Measurements from ENCODE around the gene STK32C.
"Not testable (repeated sequence)": the region's sequence is repeated elsewhere in the genome, so short reads cannot be mapped to it uniquely, and the experiment has no call there.

STK32C gene

DNA sequence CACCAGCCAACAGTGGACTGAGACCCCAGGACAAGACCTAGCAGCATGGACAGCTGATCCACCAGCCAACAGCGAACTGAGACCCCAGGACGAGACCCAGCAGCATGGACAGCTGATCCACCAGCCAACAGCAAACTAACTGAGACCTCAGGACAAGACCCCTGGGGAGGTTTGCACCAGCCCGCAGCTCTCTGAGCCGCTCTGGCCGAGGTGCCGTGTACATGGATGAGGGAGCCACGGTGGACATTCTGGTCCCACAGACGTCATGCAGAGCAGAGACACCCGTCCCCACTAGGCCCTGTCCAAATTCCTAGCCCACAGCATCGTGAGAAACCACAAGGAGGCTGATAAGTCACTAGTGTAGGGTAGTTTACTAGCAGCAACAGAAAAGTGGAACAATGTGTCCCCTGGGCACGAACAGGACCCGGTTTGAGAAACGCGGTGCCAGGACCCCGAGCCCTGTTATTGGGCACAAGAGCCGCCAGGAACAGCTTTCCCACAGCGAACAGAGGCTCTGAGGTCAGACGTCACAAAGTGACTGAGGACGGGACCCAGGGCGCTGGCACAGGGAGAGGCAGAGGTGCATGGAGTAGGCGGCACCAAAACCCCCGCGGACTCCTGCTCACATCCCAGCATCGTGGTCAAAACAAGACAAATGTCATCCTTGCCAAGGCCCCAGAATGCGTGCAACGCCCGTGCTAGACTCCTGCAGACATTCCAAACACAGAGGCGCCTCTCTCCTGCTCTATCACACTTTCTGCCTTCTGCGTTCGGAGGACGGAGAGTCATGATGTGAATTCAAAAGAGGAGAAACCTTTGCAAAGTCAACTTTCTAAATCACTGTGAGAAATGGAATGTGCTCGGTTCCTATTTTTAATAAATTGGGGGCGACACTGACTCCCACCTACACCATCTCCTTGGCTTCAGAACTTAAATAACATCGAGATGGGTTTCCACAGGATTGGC lies 8.1 kb downstream of the STK32C start:
- DNase-seq = no peak

DNA sequence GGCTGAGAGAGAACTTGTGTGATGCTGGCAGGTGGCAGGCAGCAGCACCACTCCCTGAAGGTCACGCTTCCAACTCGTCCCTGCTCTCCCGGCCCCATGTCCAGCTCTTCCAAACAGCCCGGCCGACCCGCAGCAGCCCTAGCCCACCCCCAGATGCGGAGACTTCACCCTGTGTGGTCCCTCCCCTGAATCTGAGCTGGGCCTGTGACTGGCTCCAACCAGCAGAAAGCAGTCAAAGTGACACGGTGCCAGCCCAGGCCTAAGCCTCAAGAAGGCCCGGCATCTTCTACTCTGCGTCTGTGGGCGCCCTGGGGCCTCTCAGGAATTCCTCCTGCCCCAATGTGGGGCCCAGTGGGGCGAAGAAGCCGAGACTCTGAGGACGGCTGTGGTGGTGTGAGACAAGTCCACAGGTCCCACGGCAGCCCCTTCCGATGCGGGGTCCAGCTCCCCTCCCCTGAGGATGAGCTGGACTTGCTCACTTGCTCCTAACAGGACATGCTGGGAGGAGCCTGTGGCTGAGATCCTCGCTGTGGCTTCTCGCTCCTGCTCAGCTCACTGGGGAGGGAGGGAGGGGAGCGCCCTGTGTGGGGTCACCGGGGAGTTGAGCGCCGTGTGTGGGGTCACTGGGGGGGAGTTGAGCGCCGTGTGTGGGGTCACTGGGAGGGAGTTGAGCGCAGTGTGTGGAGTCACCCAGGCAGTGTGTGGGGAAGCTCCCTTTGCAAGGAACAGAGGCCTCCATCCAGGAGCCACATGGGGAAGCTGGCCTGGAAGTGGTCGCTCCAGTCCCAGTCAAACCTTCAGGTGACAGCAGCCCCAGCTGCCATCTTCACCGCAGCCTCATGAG lies 9.5 kb downstream of the STK32C start:
- no peak for DNase-seq

DNA sequence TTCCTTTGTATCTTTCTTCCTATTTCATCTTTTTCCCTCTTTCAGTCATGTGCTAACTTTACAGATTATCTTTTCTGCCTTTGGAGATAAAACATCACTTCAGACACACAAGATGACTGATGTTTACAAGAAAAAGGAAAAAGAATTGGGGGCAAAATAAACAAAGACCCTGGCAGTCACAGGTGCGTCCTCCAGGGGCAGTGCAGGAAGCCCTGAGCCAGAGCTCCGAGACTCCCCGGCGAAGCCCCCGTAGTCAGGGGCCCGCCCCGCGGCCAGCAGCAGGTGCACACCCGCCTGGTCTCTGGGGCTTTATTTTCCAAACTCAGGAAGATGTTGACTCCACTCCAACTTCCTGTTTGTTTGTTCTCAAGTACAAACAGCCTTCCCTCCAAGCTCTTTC lies 10.2 kb downstream of the STK32C start:
- DNase-seq = no peak

DNA sequence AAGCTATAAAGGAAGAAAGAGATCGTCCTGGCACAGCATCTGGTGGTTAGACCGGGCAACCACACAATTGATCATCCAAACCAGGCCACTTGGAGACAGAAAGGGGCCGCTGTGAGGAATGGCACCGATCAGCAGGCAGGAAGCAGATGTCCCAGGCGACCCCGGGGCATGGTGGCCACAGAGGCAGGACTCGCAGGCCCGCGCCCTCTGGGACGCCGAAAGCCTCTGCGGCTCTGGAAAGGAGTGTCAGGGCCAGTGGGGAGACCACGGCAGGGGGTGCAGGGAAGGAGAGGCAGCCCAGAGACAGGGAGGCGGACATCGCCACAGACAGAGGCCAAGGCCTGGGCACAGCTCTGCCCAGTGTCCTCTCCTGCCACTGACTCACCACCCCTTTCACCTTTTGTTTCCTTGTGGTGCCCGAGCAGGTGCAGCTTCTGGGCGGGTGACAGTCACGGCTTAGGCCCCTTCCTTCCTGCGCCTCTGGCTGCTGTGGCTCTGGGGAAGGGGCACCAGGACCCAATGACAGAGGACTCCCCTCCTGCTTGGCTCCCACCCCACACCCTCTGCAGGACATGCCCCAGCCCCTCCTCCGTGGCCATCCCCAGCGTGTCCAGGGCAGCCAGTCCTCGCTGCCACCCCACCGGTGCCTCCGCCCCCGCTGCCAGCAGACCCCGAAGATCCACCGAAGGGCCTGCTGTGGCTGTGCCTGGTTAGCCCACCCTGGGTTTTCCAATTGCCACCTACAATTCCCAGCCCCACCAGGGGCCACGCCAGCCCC lies 10.9 kb downstream of the STK32C start:
- DNase-seq = no peak

DNA sequence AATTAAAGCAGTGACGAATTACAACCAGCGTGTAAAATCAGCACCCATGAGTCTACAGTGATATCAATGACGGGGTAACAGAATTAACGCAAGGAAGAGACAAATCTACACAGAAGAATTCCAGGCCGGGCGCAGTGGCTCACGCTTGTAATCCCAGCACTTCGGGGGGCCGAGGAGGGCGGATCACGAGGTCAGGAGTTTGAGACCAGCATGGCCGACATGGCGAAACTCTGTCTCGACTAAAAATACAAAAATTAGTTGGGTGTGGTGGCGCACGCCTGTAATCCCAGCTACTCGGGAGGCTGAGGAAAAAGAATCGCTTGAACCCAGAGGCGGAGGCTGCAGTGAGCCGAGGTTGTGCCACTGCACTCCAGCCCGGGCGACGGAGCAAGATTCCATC lies 12.3 kb downstream of the STK32C start:
- DNase-seq = not testable (repeated sequence)

DNA sequence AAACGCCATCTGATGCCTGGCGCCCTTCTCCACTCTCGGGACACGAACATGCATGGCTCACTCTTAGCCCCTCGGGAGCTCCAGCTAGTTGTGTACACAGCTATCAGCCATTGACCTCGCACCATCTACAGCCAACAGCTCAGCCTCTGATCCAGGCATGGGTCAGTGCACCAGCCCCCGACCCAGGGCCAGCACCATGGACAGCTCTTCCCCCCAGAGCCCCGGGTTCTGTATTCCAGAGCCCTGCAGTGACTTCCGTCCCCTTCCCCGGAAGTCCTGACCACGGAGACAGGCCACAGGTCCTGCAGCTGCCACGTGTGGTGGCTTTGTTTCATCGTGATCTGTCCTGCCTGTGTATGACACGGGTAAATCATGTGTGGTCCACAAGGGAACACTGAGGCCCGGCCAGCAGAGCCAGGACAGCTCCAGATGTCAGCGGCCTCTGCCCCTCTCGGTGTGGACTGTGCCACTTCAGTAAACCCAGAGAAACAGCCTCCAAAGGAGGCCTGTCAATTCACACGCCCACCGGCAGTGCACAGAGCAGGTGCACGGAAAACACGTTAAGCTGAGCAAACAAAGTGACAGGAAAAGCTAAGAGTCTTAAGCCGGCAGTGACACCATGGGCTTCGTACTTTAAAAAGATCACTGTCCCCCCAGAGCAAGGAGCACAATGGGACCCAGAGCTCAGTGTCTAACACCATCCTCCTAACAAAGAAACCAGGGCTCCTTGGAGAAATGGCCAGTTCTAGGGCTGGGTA lies 13.0 kb downstream of the STK32C start:
- no peak for DNase-seq

DNA sequence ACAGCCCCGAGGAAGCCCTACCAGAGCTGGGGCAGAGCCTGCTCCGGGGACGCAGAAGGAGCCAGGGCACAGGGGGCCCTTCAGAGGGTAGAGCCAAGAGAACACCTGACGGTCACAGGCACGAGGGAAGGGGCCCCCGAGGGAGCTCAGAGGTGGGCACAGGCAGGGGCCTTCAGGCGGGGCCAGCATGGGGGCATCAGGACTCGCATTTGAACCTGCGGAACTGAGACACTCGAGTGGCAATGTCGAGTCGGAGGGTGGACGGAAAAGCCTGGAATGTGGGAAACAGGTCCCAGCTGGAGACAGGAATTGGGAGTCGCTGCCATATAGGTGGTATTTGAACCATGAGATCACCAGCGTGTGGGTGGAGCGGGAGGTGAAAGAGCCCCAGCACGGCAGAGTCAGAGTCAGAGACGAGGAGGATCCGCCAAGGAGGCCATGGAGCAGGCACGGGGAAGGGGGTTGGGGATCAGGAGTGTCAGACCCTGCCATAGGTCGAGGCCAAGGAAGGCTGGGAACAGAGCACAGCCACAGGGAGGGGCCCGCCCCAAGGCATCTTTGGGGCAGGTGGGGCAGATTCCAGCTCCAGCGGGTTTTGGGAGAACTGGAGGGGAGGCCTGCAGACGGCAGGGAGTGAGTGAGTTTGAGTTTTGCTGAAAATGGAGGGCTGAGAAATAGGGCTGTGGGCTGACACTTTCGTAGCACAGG lies 13.8 kb downstream of the STK32C start:
- DNase-seq = no peak

DNA sequence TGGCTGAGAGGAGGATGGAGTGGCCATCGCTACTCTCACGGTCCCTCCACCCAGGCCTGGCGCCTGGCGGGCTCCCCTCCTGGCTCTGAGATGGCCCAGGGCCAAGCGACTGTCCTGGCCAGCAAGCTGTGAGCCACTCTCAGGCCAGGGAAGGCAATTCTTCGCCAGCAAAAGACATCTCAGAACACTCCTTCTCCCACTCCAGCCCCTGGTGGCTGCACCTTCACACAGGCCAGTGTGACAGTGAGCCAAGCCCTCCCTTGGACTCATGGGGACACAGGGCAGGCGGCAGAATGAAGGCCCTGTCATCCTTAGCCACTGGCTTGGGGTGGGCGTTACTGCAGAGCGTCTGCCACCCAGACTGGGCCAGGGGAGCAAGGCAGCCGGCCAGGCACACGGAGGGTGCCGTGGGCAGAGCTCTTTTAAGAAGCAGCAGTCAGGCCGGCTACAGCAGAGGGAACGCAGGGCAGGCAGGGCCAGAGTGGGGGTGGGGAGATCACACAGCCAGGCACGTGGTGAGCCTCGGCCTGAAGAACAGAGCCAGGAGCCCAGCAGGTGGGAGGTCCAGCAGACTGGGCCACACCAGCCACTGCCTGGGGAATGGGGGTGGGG lies 14.4 kb downstream of the STK32C start:
- no peak for DNase-seq

DNA sequence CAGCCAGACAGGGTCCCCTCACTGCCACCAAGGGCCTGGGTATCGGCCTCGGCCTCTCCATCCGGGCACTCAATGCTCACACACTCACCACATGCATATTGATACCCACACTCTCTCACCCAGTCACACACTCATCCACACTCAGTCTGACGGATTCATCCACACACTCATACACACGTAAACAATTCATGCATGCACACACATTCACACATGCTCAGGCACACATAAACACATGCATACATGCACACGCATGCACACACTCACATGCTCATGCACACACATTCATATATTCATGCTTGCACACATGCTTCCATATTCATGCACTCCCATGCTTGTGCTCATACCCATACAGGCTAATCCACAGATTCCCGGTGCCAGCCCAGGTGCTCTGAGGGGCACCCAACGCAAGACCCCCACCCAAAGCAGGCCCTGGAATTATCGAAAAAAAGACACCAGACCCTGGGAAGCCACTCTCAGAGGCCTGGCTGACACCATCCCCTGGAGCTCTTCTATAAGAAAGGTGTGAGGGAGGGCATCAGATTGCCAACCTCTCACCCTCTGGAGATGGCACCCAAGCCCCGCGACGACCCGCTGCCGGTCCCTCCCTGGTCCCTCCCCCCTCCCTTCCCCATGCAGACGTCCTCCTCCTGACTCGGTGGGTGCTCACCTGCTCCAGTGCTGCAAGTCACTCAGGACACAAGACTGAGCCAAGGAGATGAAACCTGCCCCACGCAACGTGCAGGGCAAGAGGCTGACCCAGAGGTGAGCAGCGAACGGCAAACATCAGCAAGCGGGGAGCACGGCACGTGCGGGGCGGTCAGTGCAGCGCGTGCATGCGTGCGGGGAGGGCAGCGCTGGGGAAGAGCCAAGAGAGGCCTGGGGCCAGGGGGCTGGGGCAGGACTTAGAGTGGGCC lies 15.2 kb downstream of the STK32C start:
- no peak for DNase-seq

DNA sequence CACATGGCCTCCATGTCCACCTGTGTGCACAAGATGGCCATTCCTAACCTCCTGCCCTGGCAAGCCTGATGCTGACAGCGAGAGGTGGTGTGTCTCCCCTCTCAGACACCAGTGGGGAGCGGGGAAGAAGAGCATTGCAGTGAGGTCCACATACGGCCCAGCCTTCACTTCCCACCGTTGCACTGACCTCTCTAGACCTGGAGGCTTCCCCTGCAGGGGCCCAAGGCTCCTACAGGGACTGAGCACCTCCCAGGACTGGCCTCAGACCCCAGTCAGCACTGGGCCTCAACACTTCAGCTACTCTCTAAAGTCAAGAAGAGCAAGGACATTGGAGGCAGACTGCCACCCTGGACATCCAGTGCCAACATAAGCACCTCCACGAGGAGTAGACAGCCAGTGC lies 15.9 kb downstream of the STK32C start:
- no peak for DNase-seq

DNA sequence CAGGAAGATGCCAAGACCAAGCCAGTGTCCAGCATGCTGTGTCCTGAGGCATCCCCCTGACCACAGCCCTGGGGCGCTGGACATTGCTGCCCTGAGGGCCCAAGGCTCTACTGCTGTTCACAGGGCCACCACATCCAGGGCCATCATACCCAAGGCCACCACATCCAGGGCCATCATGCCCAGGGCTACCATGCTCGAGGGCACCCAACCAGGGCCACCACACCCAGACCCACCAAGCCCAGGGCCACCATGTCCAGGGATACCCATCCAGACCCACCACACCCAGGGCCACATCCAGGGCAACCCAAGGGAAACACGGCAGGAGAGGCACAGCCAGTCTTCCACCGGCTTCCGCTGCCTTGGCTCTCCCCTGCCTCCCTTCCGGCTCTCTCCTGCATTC lies 17.1 kb downstream of the STK32C start:
- no peak for DNase-seq

DNA sequence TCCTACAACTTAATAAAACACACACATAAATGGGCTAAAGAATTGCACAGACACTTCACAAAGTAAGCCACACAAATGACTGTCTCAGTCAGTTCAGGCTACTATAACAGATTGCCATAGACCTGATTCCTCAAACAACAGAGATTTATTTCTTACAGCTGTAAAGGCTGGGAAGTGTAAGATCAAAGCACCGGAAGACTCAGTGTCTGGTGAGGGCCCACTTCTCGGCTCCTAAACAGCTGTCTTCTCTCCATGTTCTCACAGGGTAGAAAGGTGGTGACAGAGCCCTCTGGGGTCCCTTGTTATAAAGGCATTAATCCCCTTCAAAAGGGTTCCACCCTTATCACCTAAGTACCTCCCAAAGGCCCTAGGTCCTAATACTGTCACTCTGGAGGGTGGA lies 18.3 kb downstream of the STK32C start:
- no peak for DNase-seq

DNA sequence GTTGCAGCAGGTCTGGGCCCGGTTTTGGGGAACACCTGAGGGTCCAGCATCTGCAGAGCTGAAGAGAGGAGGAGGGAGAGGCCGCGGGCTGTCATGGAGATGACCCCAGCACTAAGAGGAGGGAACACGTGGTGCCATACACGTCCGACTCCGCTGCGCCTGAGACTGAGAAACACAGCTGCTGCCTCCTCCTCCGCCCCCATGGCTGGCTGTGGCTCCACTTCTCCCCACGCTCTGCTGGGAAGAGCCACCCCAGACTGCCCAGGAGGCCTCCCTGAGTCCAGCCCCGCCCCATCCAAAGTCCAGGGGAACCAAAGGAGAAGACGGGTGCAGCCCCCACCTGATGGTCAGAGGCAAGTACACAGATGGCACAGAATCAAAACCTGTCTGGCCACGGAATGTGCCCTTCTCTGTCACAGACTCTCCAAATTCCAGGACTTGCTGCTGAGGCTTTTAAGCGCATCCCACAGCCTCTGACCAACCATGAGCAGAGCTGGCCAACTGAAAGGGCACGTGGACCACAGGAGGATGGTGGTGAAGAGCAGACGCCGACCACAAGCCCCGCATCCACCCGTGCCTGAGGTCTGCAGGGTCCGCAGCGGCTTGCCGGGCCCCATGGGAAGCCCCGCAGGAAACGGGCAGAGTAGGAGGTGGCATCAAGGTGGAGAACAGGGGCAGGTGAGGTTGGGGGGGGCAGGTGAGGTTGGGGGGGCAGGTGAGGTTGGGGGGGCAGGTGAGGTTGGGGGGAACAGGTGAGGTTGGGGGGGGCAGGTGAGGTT lies 24.0 kb downstream of the STK32C start:
- no peak for DNase-seq

DNA sequence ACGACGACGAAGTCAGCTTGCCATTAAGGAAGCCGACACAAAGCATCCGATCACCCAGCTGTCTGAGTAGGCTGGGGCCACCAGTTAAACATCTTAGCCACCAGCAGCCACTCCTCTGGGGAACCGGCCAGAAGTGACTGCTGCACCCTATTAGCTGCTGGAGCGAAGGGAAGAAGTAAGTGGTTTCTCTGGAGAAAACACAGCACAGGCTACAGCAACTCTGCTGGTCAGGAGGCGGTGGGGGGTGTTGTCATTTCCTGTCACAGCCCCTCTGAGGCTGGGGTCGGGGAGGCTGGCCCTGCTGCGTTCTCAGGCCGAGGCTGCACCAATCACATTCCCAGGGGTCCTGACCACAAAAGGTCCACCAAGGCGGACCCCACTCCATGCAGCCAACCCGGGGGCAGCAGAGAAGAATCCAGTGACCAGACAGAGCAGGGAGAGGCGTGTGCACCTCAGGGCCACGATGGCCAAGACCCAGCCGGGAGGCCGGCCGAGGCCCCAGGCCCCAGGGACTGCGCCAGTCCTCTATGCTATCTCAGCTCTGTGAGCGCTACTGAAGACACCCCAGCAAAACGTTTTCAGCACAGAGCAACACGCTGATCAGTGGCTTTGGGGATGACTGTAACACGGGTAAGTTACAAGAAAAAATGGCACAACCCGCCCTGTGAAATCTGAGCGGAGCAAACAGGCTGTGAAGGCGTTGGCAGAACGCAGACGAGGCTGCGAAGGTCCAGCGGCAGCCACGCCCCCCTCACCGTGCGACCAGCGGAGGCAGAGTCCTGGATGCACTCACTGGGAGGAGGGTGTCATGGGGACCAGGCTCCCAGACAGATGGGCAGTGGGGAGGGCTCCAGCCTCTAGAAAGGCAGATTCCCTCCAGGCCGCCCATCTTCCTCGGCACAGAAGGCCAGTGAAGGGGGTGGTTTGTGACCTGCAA lies 24.8 kb downstream of the STK32C start:
- DNase-seq = no peak

DNA sequence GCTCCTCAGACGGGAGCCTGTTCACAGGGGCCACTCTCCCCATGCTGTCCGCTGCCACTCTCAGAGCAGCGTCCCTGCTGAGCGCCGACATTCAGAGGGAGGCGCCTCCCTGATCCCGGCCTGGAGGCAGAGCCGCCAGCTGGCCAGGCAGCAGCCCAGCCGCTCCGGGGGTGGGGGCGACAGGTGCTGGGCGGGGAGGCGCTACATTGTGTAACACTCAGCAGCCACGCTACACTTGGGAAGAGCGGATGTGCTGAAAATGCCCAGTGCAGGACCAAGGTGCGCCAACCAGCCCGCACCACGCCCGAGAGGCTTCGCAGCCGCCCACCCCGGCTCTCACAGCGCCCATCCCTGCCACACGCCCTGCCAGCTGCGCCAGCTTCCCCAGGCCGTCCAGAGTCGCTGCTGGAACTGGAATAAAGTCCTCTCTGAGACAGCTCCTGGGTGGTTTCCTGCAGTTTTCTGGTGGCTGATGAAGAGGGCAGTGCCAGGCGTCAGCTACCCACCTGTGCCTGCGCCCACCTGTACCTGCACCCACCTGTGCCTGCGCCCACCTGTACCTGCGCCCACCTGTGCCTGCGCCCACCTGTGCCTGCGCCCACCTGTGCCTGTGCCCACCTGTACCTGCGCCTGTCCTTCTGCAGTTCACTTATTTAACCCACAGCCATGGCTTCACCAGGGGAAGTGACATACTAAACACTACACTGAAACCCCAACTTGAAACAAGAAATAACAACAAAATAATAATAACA lies 25.7 kb downstream of the STK32C start:
- DNase-seq = no peak

DNA sequence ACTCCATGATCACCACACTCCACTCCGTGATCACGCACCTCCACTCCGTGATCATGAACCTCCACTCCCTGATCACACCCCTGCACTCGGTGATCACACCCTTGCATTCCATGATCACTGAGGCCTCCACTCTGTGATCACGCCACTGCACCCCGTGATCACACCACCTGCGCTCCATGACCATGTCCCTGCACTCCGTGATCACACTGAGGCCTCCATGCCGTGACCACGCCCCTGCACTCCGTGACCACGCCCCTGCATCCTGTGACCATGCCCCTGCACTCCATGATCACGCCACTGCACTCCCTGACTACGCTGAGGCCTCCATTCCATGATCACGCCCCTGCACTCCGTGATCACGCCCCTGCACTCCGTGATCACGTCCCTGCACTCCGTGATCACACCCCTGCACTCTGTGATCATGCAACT lies 27.1 kb downstream of the STK32C start:
- DNase-seq = no peak

Measured in RPMI8226 (cell line).